Keratinocyte (primary cell): ENCODE measurements around the gene EPB41L2.

ENCODE experiments used
- CTCF ChIP-seq, 3 experiments: IDR thresholded peaks in 1 of 3; conservative IDR thresholded peaks in 1 of 3; optimal IDR thresholded peaks in 1 of 3; 2 replicates in 2 of 3; 3 replicates in 1 of 3; pipeline versions ENCODE3 to v1.5.1; 2011; ENCODE audit warnings: low read length in 3 of 3, mild to moderate bottlenecking in 3 of 3, moderate library complexity in 2 of 3, control low read depth in 1 of 3, inconsistent platforms in 1 of 3; ENCODE audit not compliant: insufficient read depth in 2 of 3; ENCODE audit errors: extremely low read depth in 1 of 3
- EZH2 ChIP-seq: IDR thresholded peaks from one replicate; pipeline ENCODE4 v1.6.1; 2012; ENCODE audit warnings: inconsistent platforms, mild to moderate bottlenecking, low read length, moderate library complexity

GRCh38 chr6:130831607-130832006 is 231.4 kb downstream of the EPB41L2 start:
- no peak for TF ChIP-seq CTCF (optimal IDR thresholded peaks at IDR 0.05 in 1 of 3, IDR thresholded peaks at IDR 0.05 in 1 of 3, conservative IDR thresholded peaks at IDR 0.05 in 1 of 3; ENCODE audit: extremely low read depth in 1 of 3, insufficient read depth in 2 of 3, low read length in 3 of 3)
- no peak for TF ChIP-seq EZH2
